ES-I3 (cell line): Measurements from ENCODE around the gene PPARA.

Experiments used
- H3K36me3 ChIP-seq: 2 replicates; pipeline ENCODE4 v1.6.1; 2013; ENCODE audit warnings: mild to moderate bottlenecking, low read length, control low read depth, moderate library complexity; ENCODE audit not compliant: insufficient read depth
- H3K4me1 ChIP-seq: 2 replicates; pipeline ENCODE4 v1.6.1; 2013; ENCODE audit warnings: mild to moderate bottlenecking, control low read depth, low read length; ENCODE audit not compliant: insufficient read depth
- H3K9ac ChIP-seq: 2 replicates; pipeline ENCODE4 v1.6.1; 2013; ENCODE audit warnings: low read depth, mild to moderate bottlenecking, low read length, moderate library complexity
- H3K9me3 ChIP-seq: 2 replicates; pipeline ENCODE4 v1.6.1; 2013; ENCODE audit warnings: mild to moderate bottlenecking, low read length, moderate library complexity; ENCODE audit not compliant: control insufficient read depth, insufficient read depth

Gene PPARA

DNA sequence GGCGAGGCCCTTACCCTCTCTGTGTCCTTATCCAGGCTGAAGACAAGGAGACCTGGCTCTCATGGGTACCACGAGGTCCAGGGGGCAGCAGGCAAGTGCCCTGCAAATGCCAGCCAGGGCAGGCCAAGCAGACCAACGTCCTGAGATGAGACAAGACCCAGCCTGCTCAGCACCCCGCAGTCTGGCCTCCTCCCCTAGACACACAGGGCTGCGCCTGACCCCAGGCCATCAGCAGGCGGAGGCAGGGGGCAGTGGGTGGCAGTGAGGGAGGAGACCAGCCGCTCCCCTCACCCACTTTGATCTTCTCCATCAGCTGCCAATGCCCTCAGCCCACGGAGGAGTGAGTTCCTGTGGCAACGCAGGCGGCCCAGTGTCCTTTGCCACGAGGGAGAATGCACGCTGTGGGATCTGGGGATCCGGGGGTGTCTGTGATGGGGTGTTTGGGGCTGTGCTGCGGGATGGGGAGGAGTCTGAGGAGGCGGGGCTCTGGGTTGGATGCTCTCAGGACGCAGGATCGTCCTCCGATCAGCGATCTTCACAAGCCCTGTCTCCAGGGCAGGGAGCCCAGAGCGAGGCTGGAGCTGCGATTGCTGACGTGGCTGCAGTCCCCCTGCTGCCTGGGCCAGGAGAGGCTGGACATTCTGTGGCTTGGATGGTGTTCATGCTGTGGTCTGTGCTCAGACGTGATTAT, 30.5 kb upstream of the PPARA start:
- no peak overlapping the region for H3K9ac ChIP-seq
- no peaks in the 10 kb centered on the region for H3K4me1 ChIP-seq
- H3K36me3 ChIP-seq, result no peaks in the 10 kb centered on the region
- H3K9me3 ChIP-seq, result no peaks in the 10 kb centered on the region

DNA sequence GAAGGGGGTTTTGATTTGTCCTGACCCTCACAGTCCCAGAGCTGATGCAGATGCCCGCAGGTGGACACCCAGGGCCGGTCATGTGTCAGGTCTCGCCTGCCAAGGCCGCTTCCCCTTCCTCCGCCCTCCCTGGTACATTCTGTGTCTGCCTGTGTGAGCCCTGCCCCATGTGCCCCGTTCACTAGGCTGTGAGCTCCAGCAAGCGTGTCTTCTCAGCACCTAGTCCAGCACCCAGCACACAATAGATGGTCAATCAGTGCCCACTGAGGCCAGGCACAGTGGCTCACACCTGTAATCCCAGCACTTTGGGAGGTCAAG, 29.9 kb upstream of the PPARA start:
- Histone ChIP-seq H3K4me1 (no peaks in the 10 kb centered on the region), H3K36me3 (no peaks in the 10 kb centered on the region), H3K9ac (no peak overlapping the region), H3K9me3 (no peaks in the 10 kb centered on the region)

DNA sequence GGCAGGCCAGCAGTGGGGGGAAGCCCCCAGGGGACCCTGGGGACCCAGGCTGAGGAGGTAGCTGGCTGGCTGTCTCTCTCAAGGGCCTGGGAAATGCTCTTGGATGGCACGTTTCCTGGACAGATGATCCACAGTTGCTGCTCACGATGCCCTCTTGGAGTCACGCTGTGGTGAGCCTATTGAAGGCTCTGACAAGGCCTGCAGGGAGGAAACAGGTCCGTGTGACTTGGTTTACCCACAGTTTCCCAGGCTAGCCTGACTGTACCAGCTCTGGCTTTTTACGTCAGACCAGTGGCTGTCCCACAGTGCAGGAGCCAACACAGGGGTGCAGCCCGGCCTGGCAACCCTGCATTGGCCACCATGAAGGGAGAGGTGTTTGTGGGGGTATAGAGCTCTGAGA, 29.2 kb upstream of the PPARA start:
- no peaks in the 10 kb centered on the region for H3K9me3 ChIP-seq
- no peaks in the 10 kb centered on the region for H3K4me1 ChIP-seq
- no peak overlapping the region for H3K9ac ChIP-seq
- H3K36me3 ChIP-seq, result no peaks in the 10 kb centered on the region

DNA sequence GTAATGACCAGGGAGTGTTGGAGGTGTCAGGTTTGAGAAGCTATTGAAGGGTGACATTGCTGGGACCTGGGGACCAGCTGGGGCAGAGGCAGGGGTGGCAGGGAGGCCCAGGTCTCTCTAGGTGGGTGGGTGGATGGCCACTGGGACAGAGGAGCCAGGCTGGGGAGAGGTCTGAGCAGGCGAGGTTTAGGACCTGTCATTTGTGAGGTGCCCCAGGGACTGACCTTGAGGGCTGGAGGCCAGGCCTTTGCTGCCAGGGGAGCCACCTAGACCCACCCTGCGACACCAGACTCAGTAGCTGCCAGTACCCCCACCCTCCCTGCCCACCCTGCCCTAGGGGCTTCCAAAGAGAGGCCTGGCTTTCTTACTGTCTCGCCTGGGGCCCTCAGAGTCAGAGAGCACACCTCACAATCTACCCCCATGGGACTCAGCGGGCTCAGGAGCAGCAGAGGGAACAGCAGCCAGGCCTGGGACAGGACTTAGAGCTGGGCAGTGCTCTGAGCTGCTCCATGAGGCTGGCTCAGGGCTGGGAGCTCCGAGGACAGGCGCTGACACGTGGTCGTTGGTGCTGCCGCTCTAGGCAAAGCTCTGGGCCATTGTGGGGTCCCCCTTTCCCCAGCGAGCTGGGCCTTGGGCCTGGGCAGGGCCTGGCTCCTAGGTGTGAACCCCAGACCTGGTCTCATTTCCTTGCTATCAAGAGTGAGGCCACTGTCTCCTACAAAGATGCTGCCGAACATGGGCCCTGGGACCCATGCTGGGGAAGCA, 28.6 kb upstream of the PPARA start:
- Histone ChIP-seq H3K9ac (no peak overlapping the region), H3K36me3 (no peaks in the 10 kb centered on the region), H3K9me3 (no peaks in the 10 kb centered on the region), H3K4me1 (no peaks in the 10 kb centered on the region)

DNA sequence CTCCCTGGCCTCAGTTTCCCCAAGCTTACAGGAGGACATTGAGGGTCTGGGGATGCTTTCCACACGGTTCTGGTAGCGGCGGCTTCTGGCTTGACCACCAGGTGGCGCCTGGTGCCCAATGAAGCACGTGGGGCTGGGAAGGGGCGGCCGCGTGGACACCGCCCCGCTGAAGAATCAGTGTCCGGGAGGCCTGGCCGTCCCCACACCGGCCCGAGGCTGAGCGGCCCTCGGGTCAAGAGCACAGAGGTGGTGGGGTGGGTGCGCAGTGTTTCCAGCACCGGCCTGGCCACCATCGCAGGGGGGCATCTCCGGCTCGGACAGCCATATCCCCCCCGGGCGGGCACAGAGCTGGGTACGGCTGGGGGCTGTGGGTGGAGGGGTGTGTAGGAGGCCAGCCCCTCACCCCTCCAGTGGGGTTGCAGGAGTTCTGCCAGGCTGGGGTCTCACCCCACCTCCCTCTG, 27.8 kb upstream of the PPARA start:
- Histone ChIP-seq H3K4me1 (no peaks in the 10 kb centered on the region), H3K36me3 (no peaks in the 10 kb centered on the region), H3K9ac (no peak overlapping the region), H3K9me3 (no peaks in the 10 kb centered on the region)

DNA sequence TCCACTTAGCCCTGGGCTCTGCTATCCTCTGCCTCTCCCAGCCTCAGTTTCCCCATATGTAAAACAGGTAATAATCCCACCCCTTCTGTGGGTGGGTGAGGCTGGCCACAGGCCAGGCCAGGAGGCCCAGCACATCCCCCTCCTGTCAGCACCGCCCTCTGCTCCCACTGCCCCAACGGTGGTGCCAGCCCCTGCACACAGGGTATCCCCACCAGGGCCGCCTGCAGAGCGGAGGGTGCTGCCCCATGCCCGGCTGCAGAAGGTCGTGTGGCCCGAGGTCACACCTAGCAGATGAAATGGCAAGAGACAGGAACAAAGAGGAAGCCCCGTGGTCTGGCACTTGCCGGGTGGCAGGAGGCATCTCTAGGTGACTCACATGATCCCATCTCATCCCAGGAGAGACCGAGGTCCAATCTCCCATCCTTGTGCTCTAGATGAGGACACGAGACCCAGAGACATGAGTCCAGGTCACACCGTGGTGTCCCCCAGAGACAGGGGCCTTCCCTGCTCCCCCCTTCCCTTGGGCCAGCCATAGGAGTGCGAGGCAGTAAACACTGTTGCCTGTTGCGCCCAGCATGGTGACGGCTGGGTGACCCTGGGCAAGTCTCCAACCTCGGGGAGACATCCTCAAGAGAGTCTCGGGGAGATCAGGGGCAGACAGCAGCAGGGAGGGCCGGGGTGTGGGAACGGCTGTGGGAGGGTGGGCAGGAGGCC, 27.2 kb upstream of the PPARA start:
- Histone ChIP-seq H3K9me3 (no peaks in the 10 kb centered on the region), H3K9ac (no peak overlapping the region), H3K4me1 (no peaks in the 10 kb centered on the region), H3K36me3 (no peaks in the 10 kb centered on the region)

DNA sequence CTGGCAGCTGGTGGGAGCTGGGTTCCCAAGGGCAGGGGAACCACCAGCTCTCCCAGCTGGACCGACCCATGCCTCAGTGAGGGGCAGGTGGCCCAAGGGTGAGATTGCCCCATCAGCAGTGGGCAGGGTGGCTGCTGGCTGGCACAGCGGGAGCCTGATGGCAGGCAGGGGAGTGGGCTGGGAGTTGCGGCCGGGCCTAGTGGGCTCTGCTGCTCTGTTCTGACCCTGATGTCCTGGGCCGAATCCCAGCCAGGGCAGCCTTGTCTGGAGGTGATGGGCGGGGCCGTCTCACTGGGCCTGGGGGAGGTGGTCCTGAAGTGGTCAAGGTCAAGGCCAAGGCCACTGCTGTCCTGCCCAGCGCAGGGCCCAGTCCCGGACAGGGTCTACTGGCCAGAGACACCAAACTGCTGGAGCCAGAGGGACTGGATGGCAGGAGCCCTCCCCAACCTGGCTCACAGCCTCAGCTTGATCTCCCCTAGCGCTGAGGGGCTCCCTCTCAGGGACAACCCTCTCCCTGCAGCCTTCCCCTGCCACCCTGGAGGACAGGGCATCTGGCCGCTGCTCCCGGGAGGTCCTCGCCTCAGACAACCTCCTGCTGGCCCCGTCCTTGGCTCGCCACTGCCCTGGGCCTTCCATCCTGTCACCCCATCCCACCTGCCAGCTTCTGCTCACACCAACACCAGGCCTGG, 26.5 kb upstream of the PPARA start:
- H3K9ac ChIP-seq, result no peak overlapping the region
- H3K4me1 ChIP-seq, result no peaks in the 10 kb centered on the region
- H3K9me3 ChIP-seq, result no peaks in the 10 kb centered on the region
- no peaks in the 10 kb centered on the region for H3K36me3 ChIP-seq

DNA sequence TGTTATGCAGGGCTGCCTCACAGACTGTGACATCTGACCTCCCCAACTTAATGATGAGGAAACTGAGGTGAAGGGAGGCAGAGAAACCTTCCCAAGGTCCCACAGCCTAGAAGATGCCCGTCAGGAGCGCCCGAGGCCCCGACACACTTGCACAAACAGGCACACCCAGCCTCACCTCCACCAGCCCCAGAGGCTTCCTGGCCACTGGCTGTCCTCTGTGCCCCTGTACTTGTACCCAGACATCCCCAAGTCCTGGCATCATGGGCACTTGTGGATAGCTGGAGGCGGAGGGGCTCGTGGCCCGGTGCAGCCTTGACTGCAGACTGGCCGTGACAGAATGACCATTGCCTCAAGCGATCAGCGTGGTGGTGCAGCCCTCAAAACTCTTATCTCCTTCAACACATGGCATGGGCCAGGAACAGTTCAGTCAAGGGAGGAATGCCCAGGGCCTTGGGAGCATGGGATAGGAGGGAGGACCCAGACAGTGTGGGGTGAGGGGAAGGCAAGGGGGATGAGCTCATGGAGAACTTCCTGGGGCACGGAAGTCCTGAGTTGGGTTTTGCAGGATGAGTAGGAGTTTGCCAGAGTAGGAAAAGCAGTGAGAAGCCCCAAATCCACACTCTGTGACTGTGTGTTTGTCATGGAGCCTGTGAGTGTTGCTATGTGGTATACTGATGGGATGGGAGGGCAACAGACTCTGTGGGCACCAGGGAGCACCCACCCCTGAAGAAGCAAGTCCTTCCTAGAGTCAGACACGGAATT, 25.8 kb upstream of the PPARA start:
- no peaks in the 10 kb centered on the region for H3K36me3 ChIP-seq
- no peak overlapping the region for H3K9ac ChIP-seq
- no peaks in the 10 kb centered on the region for H3K4me1 ChIP-seq

DNA sequence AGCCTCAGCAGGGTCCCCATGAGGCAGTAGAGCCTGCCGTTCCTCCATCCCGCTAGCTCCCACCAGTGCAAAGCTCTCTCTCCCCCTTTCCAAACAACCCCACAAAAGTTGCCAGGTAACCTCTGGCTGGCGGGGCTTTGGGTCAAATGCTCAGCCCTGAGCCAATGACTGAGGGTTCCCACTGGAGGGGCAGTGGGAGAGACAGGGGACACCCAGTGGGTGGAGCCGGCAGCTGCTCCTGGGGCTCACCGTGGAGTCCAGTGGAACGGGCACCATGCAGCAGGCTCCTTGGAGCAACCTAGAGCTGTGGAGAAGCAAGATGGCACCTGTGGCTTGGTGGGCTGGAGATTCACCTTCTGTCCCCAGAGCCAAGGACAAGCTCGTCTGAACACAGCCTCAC, 25.0 kb upstream of the PPARA start:
- Histone ChIP-seq H3K4me1 (no peaks in the 10 kb centered on the region), H3K9me3 (no peaks in the 10 kb centered on the region), H3K36me3 (no peaks in the 10 kb centered on the region), H3K9ac (no peak overlapping the region)

More for the DNA sequence above, 25.8 kb upstream of the PPARA start:
- H3K9me3 ChIP-seq, result no peaks in the 10 kb centered on the region

DNA sequence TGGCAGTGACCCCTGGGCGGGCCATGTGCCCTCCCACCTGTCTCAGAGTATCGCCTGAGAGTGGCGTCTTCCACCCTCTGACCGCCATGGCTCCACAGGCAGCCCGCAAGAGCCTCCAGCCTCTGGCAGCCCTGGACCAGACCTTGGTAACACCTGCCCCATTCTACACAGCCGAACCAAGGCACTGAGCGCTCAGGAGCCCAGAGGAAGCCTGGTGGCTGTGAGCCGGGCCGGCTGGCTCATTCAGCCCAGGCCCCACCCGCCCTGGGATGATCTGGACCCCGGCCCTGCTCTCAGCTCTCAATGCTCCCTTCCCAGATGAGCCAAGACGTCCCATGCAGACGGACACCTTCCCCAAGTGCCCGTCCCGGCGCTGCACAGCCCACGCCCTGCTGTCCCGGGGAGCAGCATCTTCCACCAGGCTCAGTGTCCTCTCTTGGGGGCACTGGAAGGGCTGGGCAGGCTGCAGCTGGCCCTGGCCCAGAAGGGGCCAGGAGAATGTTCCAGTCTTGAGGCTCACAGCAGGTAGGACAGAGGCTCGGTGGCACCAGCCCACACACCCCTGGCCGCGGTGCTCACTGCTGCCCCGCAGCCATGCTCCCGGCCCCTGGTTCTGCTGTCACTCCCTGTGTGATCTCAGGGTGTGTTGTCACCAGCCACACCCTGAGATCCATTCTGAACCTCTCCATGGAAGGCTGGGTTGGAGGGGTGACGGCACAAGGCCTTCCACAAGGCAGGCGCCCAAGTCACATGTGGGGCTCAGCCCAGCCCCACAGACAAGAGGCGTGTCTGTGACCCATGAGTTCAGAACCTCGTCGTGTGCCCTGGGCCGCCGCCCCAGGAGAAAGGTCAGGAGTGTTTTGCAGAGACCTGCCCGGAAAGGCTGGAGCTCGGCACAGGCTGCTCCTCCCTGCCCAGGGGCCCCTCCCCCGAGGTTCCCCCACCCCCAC, 24.2 kb upstream of the PPARA start:
- H3K36me3 ChIP-seq, result no peaks in the 10 kb centered on the region
- no peaks in the 10 kb centered on the region for H3K4me1 ChIP-seq
- no peak overlapping the region for H3K9ac ChIP-seq
- H3K9me3 ChIP-seq, result no peaks in the 10 kb centered on the region

DNA sequence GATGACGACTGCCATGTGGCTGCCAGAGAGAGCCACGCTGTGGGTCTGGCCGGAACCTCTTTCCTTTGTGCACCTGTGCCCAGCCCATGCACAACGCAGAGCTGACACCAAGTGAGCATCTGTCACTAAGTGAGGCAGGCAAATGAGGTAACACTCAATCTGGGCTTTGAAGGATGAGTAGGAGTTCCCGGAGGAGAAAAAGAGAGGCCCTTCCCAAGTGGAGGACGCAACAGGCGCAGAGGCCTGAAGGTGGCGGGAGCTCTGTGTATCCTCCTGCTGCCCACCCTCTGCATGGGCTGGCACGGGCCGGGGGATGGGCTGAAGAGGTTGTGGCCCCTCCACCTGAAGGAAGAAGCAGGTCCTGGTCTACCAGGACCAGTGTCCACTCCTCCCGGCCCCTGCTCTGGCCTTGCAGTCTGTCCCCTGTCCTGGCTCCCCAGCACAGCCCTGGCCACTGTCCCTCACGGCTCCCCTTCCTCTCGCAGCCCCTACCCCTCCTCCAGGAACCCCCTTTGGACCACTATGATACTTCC, 23.4 kb upstream of the PPARA start:
- no peaks in the 10 kb centered on the region for H3K9me3 ChIP-seq
- no peaks in the 10 kb centered on the region for H3K36me3 ChIP-seq
- H3K4me1 ChIP-seq, result no peaks in the 10 kb centered on the region
- H3K9ac ChIP-seq, result no peak overlapping the region

DNA sequence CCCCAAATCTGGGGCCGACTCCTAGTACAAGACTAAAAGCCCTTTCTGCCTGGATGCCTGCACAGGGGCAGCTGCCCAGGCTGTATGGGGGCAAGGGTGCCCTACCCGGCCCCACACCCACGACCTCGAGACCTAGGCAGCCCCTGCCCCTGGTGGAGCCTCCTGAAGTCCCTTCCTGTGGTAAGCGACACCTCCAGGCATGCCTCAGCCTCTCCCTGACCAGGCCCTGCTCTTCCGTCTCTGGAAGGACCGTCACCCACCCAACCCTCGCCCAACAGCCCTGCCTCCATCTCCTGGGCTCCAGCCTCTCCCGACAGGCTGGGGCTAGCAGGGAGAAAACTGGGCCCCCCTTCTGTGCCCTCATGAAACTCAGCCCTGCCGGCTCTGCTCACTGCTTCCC, 22.8 kb upstream of the PPARA start:
- Histone ChIP-seq H3K9ac (no peak overlapping the region), H3K4me1 (no peaks in the 10 kb centered on the region), H3K36me3 (no peaks in the 10 kb centered on the region), H3K9me3 (no peaks in the 10 kb centered on the region)

DNA sequence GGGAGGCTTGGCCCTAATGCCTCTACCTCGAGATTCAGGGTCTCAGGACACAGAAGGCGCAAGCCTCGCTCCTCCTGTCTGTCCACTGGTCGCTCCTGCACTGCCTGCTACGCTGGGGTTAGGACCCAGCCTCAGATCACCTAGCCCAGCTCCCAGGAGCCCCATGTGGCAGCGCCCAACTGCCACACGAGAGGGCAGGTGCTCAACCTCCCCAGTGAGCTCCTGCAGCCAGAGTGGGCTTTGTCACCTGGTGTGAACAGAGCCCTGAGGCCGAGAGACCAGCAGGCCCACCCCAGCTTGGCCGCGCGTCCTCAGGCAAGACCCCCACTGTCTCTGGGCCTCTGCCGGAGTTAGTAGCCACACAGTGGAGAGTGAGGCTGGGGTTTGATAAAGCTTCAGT, 21.7 kb upstream of the PPARA start:
- Histone ChIP-seq H3K9ac (no peak overlapping the region), H3K9me3 (no peaks in the 10 kb centered on the region), H3K36me3 (no peaks in the 10 kb centered on the region), H3K4me1 (no peaks in the 10 kb centered on the region)
